GM12874 (cell line): Measurements from ENCODE around the gene IL10.

Experiments used
- CTCF ChIP-seq: IDR thresholded peaks from 2 replicates; pipeline ENCODE4 v1.5.1; 2011; ENCODE audit warnings: low read depth, mild to moderate bottlenecking, control low read depth, low read length, moderate library complexity; ENCODE audit not compliant: insufficient read depth

IL10 gene

DNA sequence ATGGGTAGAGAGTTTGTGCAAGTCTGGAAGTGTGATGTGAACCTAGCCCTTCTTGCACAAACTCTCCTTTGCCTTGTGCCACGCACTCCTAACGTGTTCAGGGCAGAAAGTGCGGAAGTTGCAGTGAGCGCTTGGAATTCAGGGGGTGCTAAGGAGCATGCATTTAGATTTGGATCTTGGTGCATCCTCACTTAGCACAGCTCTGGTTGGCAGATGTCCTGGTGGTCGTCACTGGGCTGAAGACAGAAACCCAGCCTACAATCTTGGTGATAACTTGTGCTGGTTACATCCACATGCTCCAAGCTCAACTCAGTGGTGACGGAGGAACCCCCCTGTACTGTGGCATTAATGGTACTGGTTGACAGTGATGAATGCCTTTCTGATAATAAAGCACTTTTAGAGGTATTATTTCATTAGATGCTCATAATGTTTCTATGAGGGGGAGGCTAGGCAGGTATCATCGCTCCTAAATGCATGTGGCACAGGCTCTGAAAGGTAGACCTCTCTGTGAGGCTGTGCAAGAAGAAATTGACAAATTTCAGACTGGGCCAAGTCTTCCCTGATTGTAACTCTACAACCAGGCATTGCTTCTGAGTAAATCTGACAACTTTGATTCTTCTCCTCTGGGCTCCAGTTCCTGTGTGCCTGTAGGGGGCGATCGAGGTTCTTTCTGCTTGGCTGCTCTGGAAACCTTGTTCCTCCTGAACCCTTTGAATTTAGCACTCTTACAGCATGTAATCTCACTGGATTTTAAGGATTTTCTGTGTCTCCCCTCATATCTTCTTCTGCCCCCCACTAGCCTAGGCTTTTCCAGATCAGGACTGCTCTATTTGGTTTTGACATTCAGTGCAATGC, 47.0 kb downstream of the IL10 start:
- TF ChIP-seq CTCF = peak; percentile 84

- TF ChIP-seq CTCF = no peak
Observed at GRCh38 chr1:206723805-206724472, 48.4 kb downstream of the IL10 start.

DNA sequence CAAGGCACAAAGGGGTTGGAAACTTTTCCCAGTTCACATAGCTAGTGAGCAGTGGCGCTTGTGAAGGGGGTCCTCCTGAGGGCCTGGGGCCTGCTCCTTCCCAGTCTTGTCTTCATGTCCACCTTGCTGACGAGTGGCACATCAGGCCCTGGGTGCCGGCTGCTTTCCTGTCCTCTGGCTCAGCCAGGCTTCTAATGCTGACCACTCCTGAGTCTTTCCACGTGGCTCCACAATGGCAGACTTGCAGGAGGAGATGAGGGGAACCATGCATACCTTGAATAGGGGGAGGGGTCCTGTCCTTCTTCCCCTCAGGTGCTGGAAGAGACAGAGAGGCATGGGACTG, 48.9 kb downstream of the IL10 start:
- TF ChIP-seq CTCF = no peak

DNA sequence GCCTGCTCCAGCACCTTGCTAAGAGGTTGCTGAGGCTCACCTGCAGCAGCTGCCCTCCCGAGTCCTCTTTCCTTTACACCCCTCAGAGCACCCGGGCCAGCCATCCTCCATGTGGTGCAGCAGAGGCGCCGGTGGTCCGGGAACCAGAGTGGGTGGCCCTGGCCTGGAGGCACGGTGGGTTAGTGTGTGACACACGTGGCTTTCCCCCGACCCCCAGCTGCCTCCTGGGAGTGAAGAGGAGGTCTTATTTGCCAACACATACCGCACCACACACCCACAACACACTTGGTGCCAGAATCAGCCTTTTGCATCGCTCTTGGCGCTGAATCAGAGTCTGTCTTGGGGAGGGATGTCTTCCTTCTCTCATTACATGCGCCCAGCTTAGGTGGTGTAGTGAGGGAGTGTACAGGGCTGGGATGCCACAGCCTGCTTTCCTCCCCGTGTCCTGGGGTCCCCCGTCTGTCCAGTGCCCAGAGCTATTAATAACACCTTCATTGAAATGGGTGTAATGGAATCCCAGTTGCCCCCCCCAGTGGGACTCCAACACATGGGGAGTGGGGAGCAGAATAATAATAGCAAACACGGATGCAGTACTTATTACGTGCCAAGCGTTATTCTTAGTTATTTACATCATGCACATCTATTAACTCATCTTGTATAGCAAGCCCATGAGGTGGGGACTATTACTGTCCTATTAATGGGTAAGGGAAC, 49.4 kb downstream of the IL10 start:
- no peak for TF ChIP-seq CTCF

GRCh38 chr1:206721454-206721853, 50.8 kb downstream of the IL10 start:
- no peak for TF ChIP-seq CTCF

- no peak for TF ChIP-seq CTCF
Observed at GRCh38 chr1:206719169-206719839, 53.0 kb downstream of the IL10 start.

- no peak for TF ChIP-seq CTCF
Observed at GRCh38 chr1:206717674-206717989, 54.7 kb downstream of the IL10 start.
